GM21360 (cell line): Measurements from ENCODE around the gene FCHO2.

Experiments
- ATAC-seq: cut with Tn5 transposase; IDR thresholded peaks from one replicate; pipeline ENCODE4 v1.9.1; 2021; ENCODE audit warnings: mild to moderate bottlenecking, moderate library complexity; ENCODE audit not compliant: unreplicated experiment

FCHO2 gene

DNA sequence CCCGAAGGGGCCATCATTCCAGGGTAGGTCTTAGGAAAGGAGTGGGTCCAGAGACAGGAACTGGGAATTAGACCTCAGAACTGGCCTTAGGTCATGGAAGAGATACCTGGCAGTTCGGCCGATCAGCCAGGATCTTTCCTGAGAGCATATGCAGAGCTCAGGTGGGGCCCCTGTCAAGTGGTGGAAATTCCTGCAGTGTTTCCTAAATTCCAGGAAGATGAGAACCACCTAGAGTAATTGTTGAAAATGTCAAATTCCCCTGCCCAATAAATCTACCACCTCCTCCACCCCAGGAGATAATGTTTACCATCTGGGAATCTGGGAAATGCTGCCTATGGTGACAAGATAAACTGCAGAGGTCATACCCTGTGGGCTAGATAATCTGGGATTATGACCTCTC, 179.2 kb downstream of the FCHO2 start:
- ATAC-seq: no peak

DNA sequence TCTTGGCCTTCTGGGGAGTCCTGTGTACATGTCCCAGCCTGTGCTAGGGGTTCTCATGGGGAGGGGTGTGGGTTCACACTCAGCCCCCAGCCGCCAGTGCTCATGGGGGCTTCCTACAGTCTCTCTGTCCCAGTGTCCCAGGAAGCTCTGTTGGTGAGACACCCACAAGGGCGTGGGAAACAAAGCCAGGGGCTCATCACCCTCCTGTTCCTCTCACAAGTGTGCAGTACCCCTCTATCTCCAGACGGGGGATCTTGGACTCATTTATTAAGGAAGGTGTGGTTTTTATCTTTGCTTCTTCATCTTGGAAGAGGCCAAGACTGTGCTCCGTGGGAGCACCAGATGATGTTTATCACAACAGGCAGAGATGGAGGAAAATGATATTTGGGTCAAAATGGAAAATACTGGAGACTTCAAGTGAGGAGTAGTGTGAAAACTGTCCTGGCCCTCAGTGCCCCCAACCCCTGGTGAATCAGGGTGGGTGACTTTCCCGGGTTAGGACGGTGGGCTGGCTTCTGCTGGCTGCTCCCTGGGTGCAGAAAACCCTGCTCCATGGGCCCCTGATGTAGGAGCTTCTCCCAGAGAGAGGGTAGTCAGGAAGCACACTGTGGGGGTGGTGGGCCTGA, 179.7 kb downstream of the FCHO2 start:
- ATAC-seq: no peak

DNA sequence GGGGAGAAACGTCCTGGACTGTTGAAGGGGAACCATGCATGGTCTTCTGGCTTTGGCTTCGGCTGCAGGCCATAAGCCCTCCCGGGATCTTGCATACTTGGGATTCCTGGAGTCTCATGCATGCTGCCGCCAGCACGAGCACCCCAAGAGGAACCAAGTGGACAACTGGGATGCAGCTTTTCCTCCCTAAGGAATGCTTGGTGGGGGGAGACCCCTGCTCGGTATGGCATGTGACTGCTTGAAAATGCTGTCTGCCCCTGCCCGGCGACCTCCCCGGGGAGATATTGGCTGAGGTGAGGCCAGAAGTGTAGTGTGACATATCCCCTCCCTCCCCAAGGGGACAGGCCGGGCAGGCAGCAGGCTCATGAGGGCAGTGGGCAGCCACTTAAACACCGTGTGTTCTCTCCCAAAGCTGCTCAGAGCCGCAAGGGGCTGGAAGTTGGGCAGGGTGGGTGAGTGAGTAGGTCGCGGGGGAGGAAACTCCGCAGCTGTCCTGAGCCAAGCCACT, 180.3 kb downstream of the FCHO2 start:
- ATAC-seq: no peak

DNA sequence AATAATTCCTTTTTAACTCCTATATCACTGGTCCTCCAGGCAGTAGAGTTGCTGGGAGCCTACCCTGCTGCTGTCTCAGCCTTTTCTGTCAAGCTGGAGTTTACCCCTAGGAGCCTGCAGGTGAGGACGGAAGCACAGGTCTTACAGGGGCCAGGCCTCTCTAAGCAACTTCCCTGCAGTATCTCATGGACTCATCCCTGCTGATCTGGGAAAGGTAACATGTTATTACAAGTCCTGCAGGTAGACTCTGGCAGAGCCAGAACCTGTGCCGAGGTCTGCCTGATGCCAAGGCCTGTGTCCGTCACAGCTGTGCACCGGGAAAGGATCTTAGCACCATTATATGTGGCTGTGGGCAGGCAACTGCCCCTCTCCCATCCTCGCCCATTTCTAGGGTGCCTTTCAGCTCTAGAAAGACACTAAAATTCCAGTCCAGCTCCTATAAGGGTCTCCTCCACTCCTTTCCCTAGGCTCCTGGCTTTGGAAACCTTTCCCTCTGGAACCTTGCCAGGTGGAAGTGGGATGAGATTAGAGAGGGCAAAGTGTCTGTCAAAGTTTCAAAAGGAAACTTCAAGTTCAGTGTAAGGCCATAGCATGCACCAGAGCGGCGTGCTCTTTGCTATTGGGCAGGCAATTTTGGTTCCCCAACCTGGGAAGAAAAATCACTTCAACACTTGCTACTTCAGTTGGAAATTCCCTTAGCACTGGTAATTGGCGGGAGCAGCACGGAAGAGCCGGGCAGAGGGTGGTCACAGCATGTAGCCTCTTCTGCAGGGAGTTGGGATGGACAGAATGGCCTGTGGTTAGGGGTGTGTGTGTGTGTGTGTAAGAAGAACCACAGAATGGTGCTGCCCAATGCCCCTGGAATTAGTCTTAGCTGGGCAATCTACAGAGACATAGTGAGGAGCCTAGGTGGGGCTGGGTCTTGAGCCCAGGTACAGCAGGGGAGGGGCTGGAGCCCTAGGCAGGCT, 182.0 kb downstream of the FCHO2 start:
- no peak for ATAC-seq

DNA sequence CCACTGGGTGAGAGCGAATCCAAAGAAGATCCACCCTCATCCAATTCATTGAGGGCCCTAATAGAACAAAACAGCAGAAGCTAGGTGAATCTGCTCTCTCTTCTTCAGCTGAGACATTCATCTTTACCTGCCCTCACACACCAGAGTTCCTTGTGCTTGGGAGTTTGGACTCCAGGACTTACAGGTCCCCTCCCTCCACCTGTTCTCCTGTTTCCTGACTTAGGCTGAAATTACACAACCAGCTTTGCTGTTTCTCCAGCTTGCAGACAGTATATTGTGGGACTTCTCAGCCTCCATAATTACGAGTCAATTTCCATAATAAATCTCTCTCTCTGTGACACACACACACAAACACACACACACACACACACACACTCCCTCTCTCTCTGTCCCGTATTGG, 183.6 kb downstream of the FCHO2 start:
- no peak for ATAC-seq
